ENCODE data around the gene CDO1. TPM values are rescaled to one million over a fixed set of nuclear protein-coding genes. Genes with fewer than 3 reads are reported as not detected.
A peak's percentile ranks its signal among the peaks of the same experiment; 100 is the strongest.

CDO1 gene
- total and polyA plus RNA-seq, 2 of the 8 experiments (the other 6 are each of a cell fraction or from before 2014, with no cell fraction given): 26.1 to 29.5 TPM

GRCh38 chr5:115772731-115773475 lies 43.6 kb downstream of the CDO1 start:
- Histone ChIP-seq H3K36me3 (ENCODE audit: control insufficient read depth in 2 of 4, insufficient read depth in 4 of 4, low read length in 3 of 4) (no peaks in the 10 kb centered on the region), H3K9ac (replicated peaks in 1 of 4; ENCODE audit: extremely low read depth in 1 of 4, low read depth in 3 of 4, low read length in 3 of 4) (no peak overlapping the region; a peak in 1 of 7 replicates), H3K27me3 (replicated peaks in 1 of 4; ENCODE audit: control insufficient read depth in 3 of 4, extremely low read depth in 1 of 4, insufficient read depth in 3 of 4, low read length in 3 of 4) (no peaks in the 10 kb centered on the region), H2AK5ac (ENCODE audit: low read depth, low read length) (no peak overlapping the region), H3K4me1 (replicated peaks in 1 of 4; ENCODE audit: control insufficient read depth in 3 of 4, insufficient read depth in 4 of 4, low read length in 3 of 4) (no peaks in the 10 kb centered on the region), H3K56ac (replicated peaks; ENCODE audit: insufficient read length, low read depth, low read length) (no peak overlapping the region), H3K18ac (ENCODE audit: extremely low read depth, low read length) (0 out of 2 replicates have a peak overlapping the region, but pooled peaks have one; percentile 36), H4K8ac (ENCODE audit: extremely low read depth, insufficient read depth, low read length) (no peak overlapping the region), H3K4me3 (ENCODE audit: extremely low read depth in 1 of 4, insufficient read depth in 2 of 4, low read depth in 3 of 4, low read length in 4 of 4) (no peak overlapping the region), H4K20me1 (replicated peaks in 1 of 2; ENCODE audit: control insufficient read depth in 1 of 2, insufficient read depth in 2 of 2, low read length in 2 of 2) (no peaks in the 10 kb centered on the region), H3K79me1 (ENCODE audit: low read depth, low read length) (no peaks in the 10 kb centered on the region), H2BK15ac (ENCODE audit: low read length) (no peak overlapping the region), H3K9me3 (ENCODE audit: insufficient read depth in 2 of 2, low read depth in 1 of 2, low read length in 1 of 2) (no peaks in the 10 kb centered on the region), H3K27ac (ENCODE audit: low read depth, low read length) (no peak overlapping the region), H3K23me2 (ENCODE audit: low read depth, low read length) (no peaks in the 10 kb centered on the region), H2BK5ac (ENCODE audit: low read depth, low read length) (no peak overlapping the region), H2BK20ac (ENCODE audit: low read length) (no peak overlapping the region), H2AFZ (ENCODE audit: low read length) (peak overlapping the region; percentile 81), H3K23ac (ENCODE audit: insufficient read length) (no peak overlapping the region), H3K79me2 (ENCODE audit: control insufficient read depth in 1 of 2, insufficient read depth in 2 of 2, low read length in 2 of 2) (no peaks in the 10 kb centered on the region), H2BK12ac (ENCODE audit: low read depth, low read length) (no peak overlapping the region), H4K91ac (replicated peaks; ENCODE audit: insufficient read length, low read length) (no peak overlapping the region), H4K5ac (ENCODE audit: insufficient read length, low read depth, low read length) (no peak overlapping the region), H2BK120ac (replicated peaks; ENCODE audit: low read depth, low read length) (no peak overlapping the region), H3K4ac (replicated peaks; ENCODE audit: insufficient read length, low read depth, low read length) (no peak overlapping the region), H3K4me2 (ENCODE audit: insufficient read depth in 1 of 2, low read depth in 2 of 2, low read length in 2 of 2) (no peak overlapping the region), H3K14ac (ENCODE audit: insufficient read length) (no peak overlapping the region)
- FAIRE-seq: no peak
- CTCF ChIA-PET (ENCODE audit: partially characterized antibody): interaction anchor here (0.7 to 8.2 kb wide), 15 partner anchors 11 to 295 kb away, joined by 3 to 78 read pairs (median 4); partner anchors contain the start of gene CDO1
- POLR2A ChIA-PET (ENCODE audit: partially characterized antibody): interaction anchor here (0.7 to 1.4 kb wide), 2 partner anchors 20 to 54 kb away, joined by 4 read pairs; no protein-coding TSS in a partner anchor
- WGBS, 2 experiments (ENCODE audit: extremely low coverage in 1 of 2, insufficient coverage in 1 of 2, insufficient read length in 1 of 2, insufficient replicate concordance in 2 of 2, low coverage in 1 of 2, low lambda C conversion rate in 2 of 2, missing lambda C conversion rate in 1 of 2): 90% methylated on average over 2 of the region's 2 CpGs; no CpG with 5 or more reads in 1 of the 2 experiments
- no peak for DNase-seq (ENCODE audit: low read depth in 1 of 2, low spot score in 2 of 2)
- no peak for TF ChIP-seq KDM1A (IDR thresholded peaks at IDR 0.05; ENCODE audit: borderline replicate concordance, low read length)
- TF ChIP-seq SIX5 (IDR thresholded peaks at IDR 0.05; ENCODE audit: low read depth, low read length): no peak
- TF ChIP-seq FOSL1 (IDR thresholded peaks at IDR 0.05; ENCODE audit: insufficient read depth, low read depth, low read length): no peak
- TF ChIP-seq CTBP2 (IDR thresholded peaks at IDR 0.05; ENCODE audit: borderline replicate concordance, insufficient read depth, insufficient read length, low read length): no peak
- no peak for TF ChIP-seq EGR1 (IDR thresholded peaks at IDR 0.05; ENCODE audit: borderline replicate concordance, low read depth, low read length)
- no peak for TF ChIP-seq TCF12 (IDR thresholded peaks at IDR 0.05; ENCODE audit: low read depth, low read length)
- no peak for TF ChIP-seq CTCF (IDR thresholded peaks at IDR 0.05; ENCODE audit: control extremely low read depth in 1 of 3, insufficient read depth in 1 of 3, low read depth in 1 of 3, low read length in 3 of 3)
- TF ChIP-seq KDM5A (IDR thresholded peaks at IDR 0.05; ENCODE audit: low read length): no peak
- TF ChIP-seq SUZ12 (IDR thresholded peaks at IDR 0.05; ENCODE audit: low read length): no peak
- TF ChIP-seq EZH2 (IDR thresholded peaks at IDR 0.05; ENCODE audit: low read depth, low read length, severe bottlenecking): no peak
